Immature natural killer cell (primary cell): ENCODE data around the gene PEX10. TPM values are rescaled to one million over a fixed set of nuclear protein-coding genes. Genes with fewer than 3 reads are reported as not detected.

Experiments
- DNase-seq, 3 donors: peaks; one replicate each; pipeline ENCODE4 v3.0.0; 2022; ENCODE audit warnings: mixed read lengths in 1 of 3
- H3K27ac Mint-ChIP-seq, 6 donors: one replicate each; pipeline ENCODE4 v1.8.0; 2020; ENCODE audit warnings: mixed read lengths in 6 of 6, mild to moderate bottlenecking in 5 of 6, inconsistent platforms in 4 of 6, moderate library complexity in 3 of 6
- H3K27me3 Mint-ChIP-seq, 3 donors: one replicate each; pipeline ENCODE4 v1.8.0; 2020 to 2021; ENCODE audit warnings: low read depth in 3 of 3, mild to moderate bottlenecking in 3 of 3, mixed read lengths in 3 of 3, moderate library complexity in 3 of 3, inconsistent platforms in 1 of 3
- H3K36me3 Mint-ChIP-seq, 3 donors: one replicate each; pipeline ENCODE4 v1.8.0; 2020; ENCODE audit warnings: mixed read lengths in 3 of 3, inconsistent platforms in 2 of 3, mild to moderate bottlenecking in 2 of 3
- H3K4me1 Mint-ChIP-seq, 2 donors: one replicate each; pipeline ENCODE4 v1.8.0; 2020; ENCODE audit warnings: inconsistent platforms in 2 of 2, mild to moderate bottlenecking in 2 of 2, mixed read lengths in 2 of 2, moderate library complexity in 1 of 2
- H3K4me3 Mint-ChIP-seq, 5 donors: one replicate each; pipeline ENCODE4 v1.8.0; 2020; ENCODE audit warnings: mild to moderate bottlenecking in 5 of 5, mixed read lengths in 5 of 5, inconsistent platforms in 3 of 5, moderate library complexity in 3 of 5
- H3K9me3 Mint-ChIP-seq, 6 donors: one replicate each; pipeline ENCODE4 v1.8.0; 2020; ENCODE audit warnings: mild to moderate bottlenecking in 6 of 6, mixed read lengths in 6 of 6, inconsistent platforms in 4 of 6, moderate library complexity in 3 of 6
- polyA plus RNA-seq, 3 donors: library from polyadenylated mRNA; unstranded; fragments of 300-500 nt; fragmentation: Illumina TruSeq; gene quantifications; one replicate each; pipeline ENCODE4 v1.2.3, GENCODE V29; 2021

The PEX10 gene
- polyA plus RNA-seq, 3 donors from 2014 or later = 9.1 to 18.2 (median 9.3) TPM

- peaks cover 16 to 28% of the 10 kb centered on the region in 2 donors for H3K4me1 Mint-ChIP-seq
- DNase-seq = no peak
- H3K9me3 Mint-ChIP-seq = no peaks in the 10 kb centered on the region
- H3K27me3 Mint-ChIP-seq = peaks cover 0 to 2% (median 0%) of the 10 kb centered on the region in 3 donors
- no peak overlapping the region for H3K4me3 Mint-ChIP-seq
- H3K36me3 Mint-ChIP-seq = peaks cover 6 to 21% (median 13%) of the 10 kb centered on the region in 3 donors
- peak overlapping the region in 1 of 6 donors; percentile 60 for H3K27ac Mint-ChIP-seq
These were observed 9.9 kb downstream of the PEX10 start for GRCh38 chr1:2402420-2402819.

- Mint-ChIP-seq H3K27me3 (no peaks in the 10 kb centered on the region), H3K4me3 (no peak overlapping the region), H3K36me3 (peaks cover 6 to 25% (median 13%) of the 10 kb centered on the region in 3 donors), H3K4me1 (peaks cover 18 to 39% of the 10 kb centered on the region in 2 donors), H3K9me3 (no peaks in the 10 kb centered on the region), H3K27ac (peak overlapping the region in 5 of 6 donors; percentile 45 to 57 (median 52))
- no peak for DNase-seq
These were observed 11.3 kb downstream of the PEX10 start for GRCh38 chr1:2400950-2401649.

GRCh38 chr1:2400576-2400909, 11.8 kb downstream of the PEX10 start:
- H3K36me3 Mint-ChIP-seq = peaks cover 6 to 25% (median 13%) of the 10 kb centered on the region in 3 donors
- H3K9me3 Mint-ChIP-seq = no peaks in the 10 kb centered on the region
- H3K27ac Mint-ChIP-seq = peak overlapping the region in 4 of 6 donors; percentile 45 to 57 (median 47)
- peaks cover 18 to 40% of the 10 kb centered on the region in 2 donors for H3K4me1 Mint-ChIP-seq
- H3K27me3 Mint-ChIP-seq = no peaks in the 10 kb centered on the region
- H3K4me3 Mint-ChIP-seq = no peak overlapping the region
- no peak for DNase-seq

GRCh38 chr1:2399890-2400575, 12.3 kb downstream of the PEX10 start:
- peak overlapping the region in 1 of 6 donors; percentile 49 for H3K27ac Mint-ChIP-seq
- DNase-seq = no peak
- H3K4me3 Mint-ChIP-seq = no peak overlapping the region
- H3K36me3 Mint-ChIP-seq = peaks cover 6 to 25% (median 13%) of the 10 kb centered on the region in 3 donors
- H3K4me1 Mint-ChIP-seq = peaks cover 20 to 43% of the 10 kb centered on the region in 2 donors
- H3K9me3 Mint-ChIP-seq = no peaks in the 10 kb centered on the region
- H3K27me3 Mint-ChIP-seq = no peaks in the 10 kb centered on the region

GRCh38 chr1:2398871-2399270, 13.5 kb downstream of the PEX10 start:
- Mint-ChIP-seq H3K9me3 (no peaks in the 10 kb centered on the region), H3K4me1 (peaks cover 23 to 50% of the 10 kb centered on the region in 2 donors), H3K36me3 (peaks cover 6 to 25% (median 13%) of the 10 kb centered on the region in 3 donors), H3K27ac (peak overlapping the region in 1 of 6 donors; percentile 40), H3K4me3 (no peak overlapping the region), H3K27me3 (no peaks in the 10 kb centered on the region)
- DNase-seq = no peak

GRCh38 chr1:2397007-2397679, 15.2 kb downstream of the PEX10 start:
- H3K27me3 Mint-ChIP-seq = no peaks in the 10 kb centered on the region
- H3K4me1 Mint-ChIP-seq = peaks cover 36 to 65% of the 10 kb centered on the region in 2 donors
- peak overlapping the region in 3 of 6 donors; percentile 34 to 80 (median 58) for H3K27ac Mint-ChIP-seq
- H3K36me3 Mint-ChIP-seq = peaks cover 3 to 23% (median 7%) of the 10 kb centered on the region in 3 donors
- no peak for DNase-seq
- no peaks in the 10 kb centered on the region for H3K9me3 Mint-ChIP-seq
- H3K4me3 Mint-ChIP-seq = no peak overlapping the region

GRCh38 chr1:2396476-2396875, 15.9 kb downstream of the PEX10 start:
- Mint-ChIP-seq H3K27ac (peak overlapping the region in 2 of 6 donors; percentile 34 to 48), H3K36me3 (peaks cover 0 to 23% (median 6%) of the 10 kb centered on the region in 3 donors), H3K4me1 (peaks cover 35 to 66% of the 10 kb centered on the region in 2 donors), H3K9me3 (no peaks in the 10 kb centered on the region), H3K27me3 (peaks cover 0 to 1% (median 0%) of the 10 kb centered on the region in 3 donors), H3K4me3 (no peak overlapping the region)
- DNase-seq = no peak

GRCh38 chr1:2396059-2396458, 16.3 kb downstream of the PEX10 start:
- DNase-seq = no peak
- Mint-ChIP-seq H3K36me3 (peaks cover 0 to 23% (median 6%) of the 10 kb centered on the region in 3 donors), H3K4me3 (no peak overlapping the region), H3K27ac (no peak overlapping the region), H3K9me3 (no peaks in the 10 kb centered on the region), H3K27me3 (peaks cover 0 to 3% (median 0%) of the 10 kb centered on the region in 3 donors), H3K4me1 (peaks cover 35 to 66% of the 10 kb centered on the region in 2 donors)

- no peaks in the 10 kb centered on the region for H3K9me3 Mint-ChIP-seq
- no peak for DNase-seq
- peaks cover 0 to 20% (median 6%) of the 10 kb centered on the region in 3 donors for H3K36me3 Mint-ChIP-seq
- H3K4me3 Mint-ChIP-seq = no peak overlapping the region
- peaks cover 39 to 60% of the 10 kb centered on the region in 2 donors for H3K4me1 Mint-ChIP-seq
- H3K27ac Mint-ChIP-seq = peak overlapping the region in 3 of 6 donors; percentile 55 to 69 (median 62)
- H3K27me3 Mint-ChIP-seq = peaks cover 0 to 3% (median 0%) of the 10 kb centered on the region in 3 donors
These were observed 17.1 kb downstream of the PEX10 start for GRCh38 chr1:2395245-2395644.

- Mint-ChIP-seq H3K4me1 (peaks cover 42 to 58% of the 10 kb centered on the region in 2 donors), H3K36me3 (peaks cover 0 to 16% (median 6%) of the 10 kb centered on the region in 3 donors), H3K27me3 (peaks cover 0 to 3% (median 0%) of the 10 kb centered on the region in 3 donors), H3K27ac (peak overlapping the region in 4 of 6 donors; percentile 23 to 69 (median 58)), H3K4me3 (no peak overlapping the region), H3K9me3 (no peaks in the 10 kb centered on the region)
- no peak for DNase-seq
These were observed 17.6 kb downstream of the PEX10 start for GRCh38 chr1:2394761-2395160.

GRCh38 chr1:2394220-2394619, 18.1 kb downstream of the PEX10 start:
- peaks cover 41 to 54% of the 10 kb centered on the region in 2 donors for H3K4me1 Mint-ChIP-seq

GRCh38 chr1:2393471-2393877, 18.9 kb downstream of the PEX10 start:
- Mint-ChIP-seq H3K27ac (peak overlapping the region; percentile 14 to 96 (median 92)), H3K4me3 (peak overlapping the region in 4 of 5 donors; percentile 0 to 92 (median 90)), H3K9me3 (no peaks in the 10 kb centered on the region), H3K4me1 (peaks cover 38 to 51% of the 10 kb centered on the region in 2 donors), H3K36me3 (peaks cover 0 to 11% (median 0%) of the 10 kb centered on the region in 3 donors), H3K27me3 (peaks cover 0 to 3% (median 0%) of the 10 kb centered on the region in 3 donors)
- no peak for DNase-seq

More at GRCh38 chr1:2394220-2394619, 18.1 kb downstream of the PEX10 start:
- DNase-seq = no peak
- Mint-ChIP-seq H3K27me3 (peaks cover 0 to 3% (median 0%) of the 10 kb centered on the region in 3 donors), H3K4me3 (no peak overlapping the region), H3K9me3 (no peaks in the 10 kb centered on the region), H3K36me3 (peaks cover 0 to 14% (median 3%) of the 10 kb centered on the region in 3 donors), H3K27ac (peak overlapping the region; percentile 14 to 51 (median 31))

GRCh38 chr1:2392686-2393085, 19.7 kb downstream of the PEX10 start:
- Mint-ChIP-seq H3K36me3 (peaks cover 0 to 11% (median 0%) of the 10 kb centered on the region in 3 donors), H3K4me3 (peak overlapping the region; percentile 90 to 92 (median 90)), H3K27me3 (peaks cover 0 to 3% (median 0%) of the 10 kb centered on the region in 3 donors), H3K4me1 (peaks cover 38 to 46% of the 10 kb centered on the region in 2 donors), H3K27ac (peak overlapping the region; percentile 76 to 96 (median 92)), H3K9me3 (no peaks in the 10 kb centered on the region)
- DNase-seq = no peak
